ENCODE data around the gene C1orf52. TPM values are rescaled to one million over a fixed set of nuclear protein-coding genes. Genes with fewer than 3 reads are reported as not detected.

The C1orf52 gene
- total RNA-seq, 1 experiment from 2014 or later = 38.9 TPM

GRCh38 chr1:85202864-85203255 is 56.6 kb downstream of the C1orf52 start:
- no peak for DNase-seq
- no peaks in the 10 kb centered on the region for H3K27me3 ChIP-seq (ENCODE audit: control insufficient read depth, insufficient read depth, low read length)
- no peak overlapping the region for H3K4me3 ChIP-seq (ENCODE audit: insufficient read depth, low read depth, low read length)
- no peaks in the 10 kb centered on the region for H3K36me3 ChIP-seq (replicated peaks; ENCODE audit: control insufficient read depth, insufficient read depth, low read length)

GRCh38 chr1:85202092-85202863 is 57.2 kb downstream of the C1orf52 start:
- H3K36me3 ChIP-seq (replicated peaks; ENCODE audit: control insufficient read depth, insufficient read depth, low read length) = no peaks in the 10 kb centered on the region
- peak overlapping the region; percentile 91 for H3K4me3 ChIP-seq (ENCODE audit: insufficient read depth, low read depth, low read length)
- H3K27me3 ChIP-seq (ENCODE audit: control insufficient read depth, insufficient read depth, low read length) = no peaks in the 10 kb centered on the region

GRCh38 chr1:85201340-85202091 is 57.9 kb downstream of the C1orf52 start:
- H3K36me3 ChIP-seq (replicated peaks; ENCODE audit: control insufficient read depth, insufficient read depth, low read length) = no peaks in the 10 kb centered on the region
- H3K27me3 ChIP-seq (ENCODE audit: control insufficient read depth, insufficient read depth, low read length) = no peaks in the 10 kb centered on the region
- DNase-seq = peak; percentile 94
- H3K4me3 ChIP-seq (ENCODE audit: insufficient read depth, low read depth, low read length) = peak overlapping the region; percentile 91

More at GRCh38 chr1:85202092-85202863, 57.2 kb downstream of the C1orf52 start:
- no peak for DNase-seq

- no peaks in the 10 kb centered on the region for H3K36me3 ChIP-seq (replicated peaks; ENCODE audit: control insufficient read depth, insufficient read depth, low read length)
- H3K27me3 ChIP-seq (ENCODE audit: control insufficient read depth, insufficient read depth, low read length) = no peaks in the 10 kb centered on the region
- H3K4me3 ChIP-seq (ENCODE audit: insufficient read depth, low read depth, low read length) = peak within 1 kb of the TSS; percentile 91
- peak; percentile 91 for DNase-seq
Measured at GRCh38 chr1:85200463-85201339, 58.8 kb downstream of the C1orf52 start, which contains the start of gene SYDE2. SYDE2 (minus strand) TSS chr1:85201016; CDS start chr1:85200996, 20 bp downstream.

Other genes starting within 250 kb of the C1orf52 start
- gene MCOLN3, start 211.2 kb downstream of the C1orf52 start, total RNA-seq (2014; rRNA removed; shearing (Covaris generic)) = 1.2 and 1.5 TPM in 2 replicates
- 13.0 and 15.6 TPM in 2 replicates for gene SYDE2, start 58.6 kb downstream of the C1orf52 start, total RNA-seq (2014; rRNA removed; shearing (Covaris generic))
- gene BCL10, start 17.0 kb upstream of the C1orf52 start, total RNA-seq (2014; rRNA removed; shearing (Covaris generic)) = 23.0 and 26.3 TPM in 2 replicates
- gene DDAH1, start 205.5 kb upstream of the C1orf52 start, total RNA-seq (2014; rRNA removed; shearing (Covaris generic)) = 33.3 and 39.3 TPM in 2 replicates